K562 (cell line): ENCODE data around the gene EMC10. TPM values are rescaled to one million over a fixed set of nuclear protein-coding genes. Genes with fewer than 3 reads are reported as not detected.

ENCODE experiments used
- ATAC-seq: fragments of 200-7000 bp; cut with Tn5 transposase; 3 replicates; pipeline ENCODE4 v1.9.1; 2020; ENCODE audit warnings: moderate library complexity
- BruUV-seq: library from RNA; stranded (reverse); fragments of 400-500 nt; replicated peaks from 2 replicates; lab custom pipeline; 2021; lab: Mats Ljungman, UMichigan
- CTCF ChIA-PET: fragments of 300-600 bp; formaldehyde crosslinking; extraction: SDS; loops from one replicate; lab custom pipeline; 2021; ENCODE audit warnings: low intra/inter-chr PET ratio; lab: Yijun Ruan, JAX
- POLR2A ChIA-PET: fragments of 300-600, 350-650 bp; sonication (Branson Sonifier 250); formaldehyde crosslinking; extraction: SDS; loops from one replicate; lab custom pipeline; 2021; ENCODE audit warnings: antibody characterized with exemption, inconsistent platforms; lab: Yijun Ruan, JAX
- DNase-seq, 4 experiments: peaks; one replicate each; pipeline versions ENCODE4 v3.0.0 to v3.0.0-alpha.2; 2011 to 2018; ENCODE audit warnings: low spot score in 3 of 4, mixed read lengths in 3 of 4; ENCODE audit errors: extremely low read depth in 1 of 4
- FAIRE-seq: peaks from 2 replicates; lab custom pipeline; 2011; peaks lifted over from hg19 to GRCh38; lab: Jason Lieb, UNC
- H2AFZ ChIP-seq: 2 replicates; pipeline ENCODE4 v1.6.0; 2011; ENCODE audit warnings: low read depth, low read length, control low read depth, inconsistent platforms
- H3K27ac ChIP-seq: fragments of 200-600 bp; 3 replicates; pipeline ENCODE4 v1.8.0; 2011; ENCODE audit warnings: low read depth, mild to moderate bottlenecking, control low read depth, inconsistent platforms, low read length, moderate library complexity, mixed read lengths; ENCODE audit errors: extremely low read depth
- H3K27me3 ChIP-seq, 2 experiments: fragments of 300-600 bp in 1 of 2; 2 replicates in 1 of 2; 3 replicates in 1 of 2; pipeline versions ENCODE4 v1.6.0 to v1.8.0; 2011; ENCODE audit warnings: inconsistent platforms in 2 of 2, low read length in 2 of 2, mild to moderate bottlenecking in 1 of 2, mixed read lengths in 1 of 2, moderate library complexity in 1 of 2; ENCODE audit not compliant: control insufficient read depth in 2 of 2, insufficient read depth in 2 of 2
- H3K36me3 ChIP-seq: fragments of 300-600 bp; 3 replicates; pipeline ENCODE4 v1.8.0; 2011; ENCODE audit warnings: mild to moderate bottlenecking, low read length, inconsistent platforms; ENCODE audit not compliant: control insufficient read depth, insufficient read depth
- H3K4me1 ChIP-seq, 2 experiments: fragments of 200-600 bp in 1 of 2; replicated peaks in 1 of 2; 2 replicates in 1 of 2; 3 replicates in 1 of 2; pipeline versions ENCODE4 v1.5.1 to v1.8.0; 2011; ENCODE audit warnings: inconsistent platforms in 2 of 2, low read length in 2 of 2, mild to moderate bottlenecking in 1 of 2, mixed read lengths in 1 of 2, moderate library complexity in 1 of 2; ENCODE audit not compliant: control insufficient read depth in 2 of 2, insufficient read depth in 2 of 2
- H3K4me2 ChIP-seq: 2 replicates; pipeline ENCODE4 v1.6.1; 2011; ENCODE audit warnings: low read length, control low read depth, inconsistent platforms, mixed read lengths; ENCODE audit not compliant: insufficient read depth
- H3K4me3 ChIP-seq: fragments of 200-600 bp; sonication (generic), shearing (Covaris generic); 2 replicates; pipeline ENCODE4 v1.5.1; 2016; ENCODE audit warnings: control low read depth, inconsistent platforms
- H3K79me2 ChIP-seq: fragments of 200-600 bp; 3 replicates; pipeline ENCODE4 v1.8.0; 2011; ENCODE audit warnings: low read length, inconsistent platforms; ENCODE audit not compliant: control insufficient read depth, insufficient read depth
- H3K9ac ChIP-seq, 2 experiments: 2 replicates each; pipeline versions ENCODE4 v1.6.0 to v1.6.1; 2011; ENCODE audit warnings: low read depth in 2 of 2, low read length in 2 of 2, control low read depth in 1 of 2, inconsistent platforms in 1 of 2, mild to moderate bottlenecking in 1 of 2, mixed read lengths in 1 of 2; ENCODE audit not compliant: insufficient read depth in 1 of 2
- H3K9me1 ChIP-seq: one replicate; pipeline ENCODE4 v1.6.0; 2011; ENCODE audit warnings: inconsistent platforms, mild to moderate bottlenecking, low read length, moderate library complexity; ENCODE audit not compliant: control insufficient read depth, insufficient read depth
- H3K9me3 ChIP-seq: replicated peaks from 2 replicates; pipeline ENCODE4 v1.5.1; 2011; ENCODE audit warnings: low read depth, low read length, inconsistent platforms; ENCODE audit not compliant: control insufficient read depth, insufficient read depth
- H4K20me1 ChIP-seq: replicated peaks from 2 replicates; pipeline ENCODE4 v1.6.1; 2011; ENCODE audit warnings: low read length, inconsistent platforms, mixed read lengths; ENCODE audit not compliant: control insufficient read depth, insufficient read depth
- DPF2 ChIP-seq: fragments of 450-650 bp; IDR thresholded peaks from 2 replicates; pipeline ENCODE4 v1.6.1; 2016
- FUS ChIP-seq: fragments of 200-400 bp; formaldehyde crosslinking; optimal IDR thresholded peaks from 2 replicates; pipeline ENCODE3; 2017; ENCODE audit warnings: low read depth, low read length
- KHSRP ChIP-seq: fragments of 450-650 bp; IDR thresholded peaks from 2 replicates; pipeline ENCODE4 v1.6.1; 2017
- NFE2 ChIP-seq: IDR thresholded peaks from 2 replicates; pipeline ENCODE4 v1.6.1; 2014; ENCODE audit warnings: antibody characterized with exemption, low read depth
- NFIX ChIP-seq: fragments of 250-450 bp; sonication (Bioruptor Pico); IDR thresholded peaks from 2 replicates; pipeline ENCODE4 v1.4.0; 2020; ENCODE audit warnings: low read depth, mild to moderate bottlenecking, moderate library complexity
- RUNX1 ChIP-seq: sonication (generic); IDR thresholded peaks from 2 replicates; pipeline ENCODE4 v1.6.1; 2016; ENCODE audit warnings: antibody characterized with exemption, low read depth
- ZNF263 ChIP-seq: sonication (generic); formaldehyde crosslinking; IDR thresholded peaks from 2 replicates; pipeline ENCODE4 v1.8.0; 2022; ENCODE audit warnings: mild to moderate bottlenecking, missing genetic modification reagents, borderline replicate concordance
- ZNF77 ChIP-seq: fragments of 250-450 bp; sonication (Bioruptor Pico); IDR thresholded peaks from 2 replicates; pipeline ENCODE4 v1.5.0; 2020
- WGBS: fragments of 100-300 bp; shearing (Covaris generic); methylation state at CpG from one replicate; pipeline ENCODE4 v1.1.6; 2016; ENCODE audit warnings: low coverage, mixed read lengths; ENCODE audit not compliant: insufficient coverage; ENCODE audit errors: missing lambda C conversion rate; 5-methylcytosine and 5-hydroxymethylcytosine counted together
- in situ Hi-C: fragments of 300-500 bp; cut with MboI; formaldehyde crosslinking; loops from 4 replicates; pipeline ENCODE4 v1.15.0; 2018; ENCODE audit warnings: inconsistent platforms, mixed read lengths
- intact Hi-C: fragments of 100-400 bp; cut with micrococcal nuclease; formaldehyde crosslinking; loops from 2 replicates; pipeline ENCODE4 v1.14.2; 2022
- polyA plus RNA-seq, 8 experiments: library from polyadenylated mRNA; depleted of rRNA in 4 of 8; stranded (reverse) in 5 of 8; unstranded in 3 of 8; fragments of >200 nt; fragmentation: Nextera tagmentation in 2 of 8; fragmentation: Illumina TruSeq in 1 of 8; extraction: Ambion mirVana in 2 of 8; extraction: Trizol in 1 of 8; gene quantifications; 2 replicates each; pipeline versions ENCODE4 v1.2.1 to v1.2.3, GENCODE V29; 2011 to 2014; ENCODE audit warnings: inconsistent platforms in 1 of 8, missing spikeins in 1 of 8
- total RNA-seq, 7 experiments: library from RNA; depleted of rRNA in 6 of 7; stranded (reverse); fragments of >200 nt in 6 of 7; fragmentation: Illumina TruSeq in 2 of 7; extraction: Trizol in 2 of 7; gene quantifications; 2 replicates each; pipeline versions ENCODE4 v1.2.1 to v1.2.3, GENCODE V29; 2011 to 2021; ENCODE audit warnings: low replicate concordance in 1 of 7
- TF ChIP-seq, protein P1 (sequence below): fragments of 450-650 bp; formaldehyde crosslinking; IDR thresholded peaks from 2 replicates; pipeline ENCODE4 v1.4.0; 2020; ENCODE audit warnings: mild to moderate bottlenecking, mixed read lengths

Gene EMC10
- total and polyA plus RNA-seq, 9 of the 15 experiments (the other 6 are each of a cell fraction or from before 2014, with no cell fraction given): 1.4 to 46.0 (median 13.1) TPM

DNA sequence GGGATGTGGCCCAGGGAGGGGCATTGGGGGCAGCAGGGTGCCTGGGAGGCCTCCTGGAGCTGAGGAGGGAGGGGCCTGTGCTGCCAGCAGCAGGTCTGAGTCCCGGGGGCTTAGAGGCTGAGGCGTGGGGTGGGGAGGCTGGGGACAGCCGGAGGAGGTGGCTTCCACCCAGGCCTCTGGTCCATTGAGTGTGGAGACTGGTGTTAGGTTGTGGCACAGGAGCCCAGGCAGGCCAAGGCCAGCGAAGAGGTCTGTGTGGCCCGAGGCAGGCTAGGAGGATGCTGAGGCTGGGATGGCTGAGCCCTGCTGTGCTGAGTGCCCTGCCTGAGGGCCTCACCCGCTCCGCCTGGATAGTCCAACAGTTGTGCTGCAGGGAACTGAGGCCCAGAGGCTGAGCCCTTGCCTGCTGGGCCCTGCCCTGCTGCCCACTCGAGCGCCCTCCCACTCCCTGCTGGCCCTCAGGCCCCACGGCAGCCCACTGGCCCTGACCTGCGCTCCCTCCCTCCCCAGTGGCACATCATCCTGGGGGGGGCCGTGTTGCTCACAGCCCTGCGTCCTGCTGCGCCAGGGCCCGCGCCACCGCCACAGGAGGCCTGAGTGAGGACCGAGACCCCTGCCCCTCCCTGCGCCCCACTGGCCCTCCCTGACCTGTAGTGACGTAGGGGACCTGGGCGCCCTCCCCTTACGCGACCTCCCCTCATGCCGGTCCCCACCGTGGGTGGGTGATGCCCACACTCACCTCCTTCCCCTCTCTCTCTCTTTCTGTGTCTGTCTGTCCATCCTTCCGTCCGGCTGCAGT lies 5.2 kb downstream of the EMC10 start:
- TF ChIP-seq, protein P1, sequence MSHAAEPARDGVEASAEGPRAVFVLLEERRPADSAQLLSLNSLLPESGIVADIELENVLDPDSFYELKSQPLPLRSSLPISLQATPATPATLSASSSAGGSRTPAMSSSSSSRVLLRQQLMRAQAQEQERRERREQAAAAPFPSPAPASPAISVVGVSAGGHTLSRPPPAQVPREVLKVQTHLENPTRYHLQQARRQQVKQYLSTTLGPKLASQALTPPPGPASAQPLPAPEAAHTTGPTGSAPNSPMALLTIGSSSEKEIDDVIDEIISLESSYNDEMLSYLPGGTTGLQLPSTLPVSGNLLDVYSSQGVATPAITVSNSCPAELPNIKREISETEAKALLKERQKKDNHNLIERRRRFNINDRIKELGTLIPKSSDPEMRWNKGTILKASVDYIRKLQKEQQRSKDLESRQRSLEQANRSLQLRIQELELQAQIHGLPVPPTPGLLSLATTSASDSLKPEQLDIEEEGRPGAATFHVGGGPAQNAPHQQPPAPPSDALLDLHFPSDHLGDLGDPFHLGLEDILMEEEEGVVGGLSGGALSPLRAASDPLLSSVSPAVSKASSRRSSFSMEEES (CRISPR knock-in tag): no peak
- no peak for TF ChIP-seq DPF2
- TF ChIP-seq ZNF263 (CRISPR knock-in tag): no peak
- no peak for TF ChIP-seq RUNX1
- no peak for TF ChIP-seq FUS
- no peak for TF ChIP-seq KHSRP
- no peak for TF ChIP-seq ZNF77 (CRISPR knock-in tag)
- no peak for TF ChIP-seq NFE2
- TF ChIP-seq NFIX: no peak
- TF ChIP-seq, all 486 proteins: peak for 0
- 64% methylated on average over 18 of the region's 27 CpGs for WGBS
- H3K9me3 ChIP-seq: peaks cover 6% of the 10 kb centered on the region
- no peak overlapping the region for H3K4me3 ChIP-seq
- CTCF ChIA-PET: no interaction called here
- FAIRE-seq (no peak), ATAC-seq (no peak), DNase-seq (no peak)
- BruUV-seq: no TSS peak
- peaks cover 7% of the 10 kb centered on the region; the same call in 1 of the 2 replicates for H4K20me1 ChIP-seq
- peaks cover 25% of the 10 kb centered on the region for H3K79me2 ChIP-seq
- no peaks in the 10 kb centered on the region for H3K9me1 ChIP-seq
- H3K36me3 ChIP-seq: peaks cover 53% of the 10 kb centered on the region; the same call in 2 of the 3 replicates
- H3K27ac ChIP-seq: no peak overlapping the region
- intact Hi-C loops (no loop called here), in situ Hi-C loops (no loop called here)
- no peak overlapping the region for H2AFZ ChIP-seq
- no peaks in the 10 kb centered on the region; a peak in 1 of 5 replicates for H3K27me3 ChIP-seq
- H3K9ac ChIP-seq: 0 out of 4 replicates have a peak overlapping the region, but pooled peaks of 1 of the 2 experiments have one; percentile 5
- H3K4me2 ChIP-seq: no peak overlapping the region
- POLR2A ChIA-PET: no interaction called here
- peaks cover 5 to 42% of the 10 kb centered on the region in 2 experiments; a peak in 4 of 5 replicates for H3K4me1 ChIP-seq
